ENCODE measurements around the gene KCTD15. TPM values are rescaled to one million over a fixed set of nuclear protein-coding genes. Genes with fewer than 3 reads are reported as not detected.

Gene KCTD15
- total and polyA plus RNA-seq, 2 of the 4 experiments (the other 2 are of a cell fraction): 16.3 to 19.6 TPM

- ChIA-PET CTCF (interaction anchor here (0.6 kb wide), 1 partner anchor 288 kb away, joined by 4 read pairs; no protein-coding TSS in a partner anchor), POLR2A (ENCODE audit: unreplicated experiment) (no interaction called here)
- Histone ChIP-seq H2BK15ac (ENCODE audit: low read depth, low read length) (no peak overlapping the region), H3K56ac (ENCODE audit: extremely low read depth, insufficient read depth, low read length) (no peak overlapping the region), H3K4me2 (ENCODE audit: low read depth, low read length) (no peak overlapping the region), H3K9me3 (ENCODE audit: control insufficient read depth, insufficient read depth, low read length) (no peaks in the 10 kb centered on the region), H3K23ac (ENCODE audit: low read depth, low read length) (no peak overlapping the region), H2AK9ac (replicated peaks; ENCODE audit: low read depth, low read length, poor library complexity) (no peak overlapping the region), H4K5ac (ENCODE audit: low read depth, low read length) (no peak overlapping the region), H2BK20ac (ENCODE audit: low read depth, low read length) (no peak overlapping the region), H3K4ac (ENCODE audit: low read depth, low read length) (no peak overlapping the region), H4K20me1 (ENCODE audit: insufficient read depth, low read length) (0 out of 2 replicates have a peak, but pooled peaks cover 6% of the 10 kb centered on the region), H3K36me3 (ENCODE audit: control insufficient read depth, insufficient read depth, low read length) (peaks cover 50% of the 10 kb centered on the region), H3K4me1 (ENCODE audit: control insufficient read depth, insufficient read depth, low read length) (no peaks in the 10 kb centered on the region; the same call in 1 of the 2 replicates), H4K8ac (ENCODE audit: low read depth in 2 of 2, low read length in 2 of 2) (no peak overlapping the region), H3K4me3 (ENCODE audit: insufficient read depth, low read depth, low read length) (no peak overlapping the region), H2BK5ac (ENCODE audit: low read depth, low read length, poor library complexity, severe bottlenecking) (no peak overlapping the region), H4K91ac (ENCODE audit: insufficient read depth, low read depth, low read length) (no peak overlapping the region), H3K79me1 (ENCODE audit: low read depth in 1 of 2, low read length in 2 of 2) (no peaks in the 10 kb centered on the region; a peak in 1 of 4 replicates), H3K27ac (ENCODE audit: insufficient read depth, low read length) (no peak overlapping the region), H3K9ac (ENCODE audit: low read depth, low read length) (no peak overlapping the region), H3K18ac (ENCODE audit: low read depth, low read length) (no peak overlapping the region), H3K14ac (replicated peaks; ENCODE audit: low read depth, low read length) (no peak overlapping the region), H2AFZ (replicated peaks; ENCODE audit: low read length, poor library complexity) (no peak overlapping the region), H2AK5ac (ENCODE audit: low read depth, low read length) (no peak overlapping the region), H3K9me1 (ENCODE audit: insufficient read depth, low read length) (no peaks in the 10 kb centered on the region; the same call in 1 of the 2 replicates), H2BK120ac (ENCODE audit: low read depth, low read length) (no peak overlapping the region), H3K27me3 (ENCODE audit: control insufficient read depth, insufficient read depth, low read length) (no peaks in the 10 kb centered on the region)
- dilution Hi-C loops (cut with HindIII; ENCODE audit: low sequenced_read_pairs, unreplicated experiment) (no loop called here), intact Hi-C loops (cut with micrococcal nuclease) (no loop called here), in situ Hi-C loops (cut with MboI; ENCODE audit: low sequenced_read_pairs) (no loop called here)
- no TSS peak for BruUV-seq (replicated peaks)
- WGBS, 2 experiments (ENCODE audit: extremely low coverage in 2 of 2, insufficient read length in 1 of 2): 80% methylated on average over 1 of the region's 3 CpGs; no CpG with 5 or more reads in 1 of the 2 experiments
- no peak for TF ChIP-seq RFX5 (IDR thresholded peaks at IDR 0.05; ENCODE audit: low read depth, low read length)
- TF ChIP-seq USF2 (IDR thresholded peaks at IDR 0.05; ENCODE audit: low read depth, low read length): no peak
- TF ChIP-seq RCOR1 (IDR thresholded peaks at IDR 0.05; ENCODE audit: insufficient replicate concordance, low read length): no peak
- TF ChIP-seq, protein P1, sequence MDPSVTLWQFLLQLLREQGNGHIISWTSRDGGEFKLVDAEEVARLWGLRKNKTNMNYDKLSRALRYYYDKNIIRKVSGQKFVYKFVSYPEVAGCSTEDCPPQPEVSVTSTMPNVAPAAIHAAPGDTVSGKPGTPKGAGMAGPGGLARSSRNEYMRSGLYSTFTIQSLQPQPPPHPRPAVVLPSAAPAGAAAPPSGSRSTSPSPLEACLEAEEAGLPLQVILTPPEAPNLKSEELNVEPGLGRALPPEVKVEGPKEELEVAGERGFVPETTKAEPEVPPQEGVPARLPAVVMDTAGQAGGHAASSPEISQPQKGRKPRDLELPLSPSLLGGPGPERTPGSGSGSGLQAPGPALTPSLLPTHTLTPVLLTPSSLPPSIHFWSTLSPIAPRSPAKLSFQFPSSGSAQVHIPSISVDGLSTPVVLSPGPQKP (IDR thresholded peaks at IDR 0.05; ENCODE audit: borderline replicate concordance, low read depth, low read length): no peak
- no peak for TF ChIP-seq CTCF (conservative IDR thresholded peaks at IDR 0.05; ENCODE audit: low read depth, low read length)
- TF ChIP-seq FOS (IDR thresholded peaks at IDR 0.05; ENCODE audit: low read depth, low read length): no peak
- no peak for TF ChIP-seq CHD1 (IDR thresholded peaks at IDR 0.05; ENCODE audit: low read depth, low read length)
- no peak for TF ChIP-seq MXI1 (IDR thresholded peaks at IDR 0.05; ENCODE audit: borderline replicate concordance, low read depth, low read length)
- no peak for TF ChIP-seq NFE2L2 (IDR thresholded peaks at IDR 0.05; ENCODE audit: low read depth, low read length)
- no peak for TF ChIP-seq SMC3 (IDR thresholded peaks at IDR 0.05; ENCODE audit: low read depth, low read length)
- no peak for TF ChIP-seq MAZ (IDR thresholded peaks at IDR 0.05; ENCODE audit: borderline replicate concordance, low read depth, low read length)
- no peak for TF ChIP-seq RAD21 (IDR thresholded peaks at IDR 0.05; ENCODE audit: low read length)
- no peak for TF ChIP-seq MAFK (IDR thresholded peaks at IDR 0.05; ENCODE audit: low read depth, low read length)
- no peak for TF ChIP-seq BHLHE40 (IDR thresholded peaks at IDR 0.05; ENCODE audit: low read depth, low read length)
- TF ChIP-seq POLR2A (IDR thresholded peaks at IDR 0.05; ENCODE audit: low read depth, low read length): no peak
- TF ChIP-seq CEBPB (IDR thresholded peaks at IDR 0.05; ENCODE audit: low read depth, low read length): no peak
- DNase-seq (no peak), ATAC-seq (ENCODE audit: low read depth) (no peak)
These were observed 8.6 kb downstream of the KCTD15 start for GRCh38 chr19:33805313-33805712.

Measured in IMR-90 (cell line).